ENCODE results near the gene OR10A6.

The OR10A6 gene

GRCh38 chr11:7931168-7931567 is at the start of gene OR10A6:
TSS of gene OR10A6 (minus strand) at chr11:7931268. CDS start at chr11:7928662, 2,606 bp downstream.
- FAIRE-seq, result no peak

GRCh38 chr11:7977232-7977917 is 46.3 kb upstream of the OR10A6 start:
- no peak for FAIRE-seq

- FAIRE-seq, result no peak
These were observed 43.6 kb upstream of the OR10A6 start for GRCh38 chr11:7974668-7975067.

- no peak for FAIRE-seq
These were observed 41.9 kb upstream of the OR10A6 start for GRCh38 chr11:7973011-7973410.

GRCh38 chr11:7971846-7972245 is 40.8 kb upstream of the OR10A6 start:
- FAIRE-seq, result no peak

GRCh38 chr11:7969756-7970646 is 38.9 kb upstream of the OR10A6 start:
- no peak for FAIRE-seq

- FAIRE-seq, result no peak
These were observed 37.6 kb upstream of the OR10A6 start for GRCh38 chr11:7968686-7969085.

GRCh38 chr11:7967826-7968225 is 36.8 kb upstream of the OR10A6 start:
- FAIRE-seq, result no peak

GRCh38 chr11:7967097-7967496 is 36.0 kb upstream of the OR10A6 start:
- FAIRE-seq, result no peak

GRCh38 chr11:7965386-7965785 is 34.3 kb upstream of the OR10A6 start, which contains the start of gene NLRP10:
TSS of gene NLRP10 (minus strand) at chr11:7965447. CDS start at chr11:7963495, 1,952 bp downstream.
- FAIRE-seq, result no peak

- no peak for FAIRE-seq
These were observed 33.8 kb upstream of the OR10A6 start for GRCh38 chr11:7964873-7965272.

GRCh38 chr11:7964261-7964660 is 33.2 kb upstream of the OR10A6 start:
- FAIRE-seq, result no peak

- no peak for FAIRE-seq
These were observed 24.1 kb upstream of the OR10A6 start for GRCh38 chr11:7955191-7955590.

- FAIRE-seq, result no peak
These were observed 18.9 kb upstream of the OR10A6 start for GRCh38 chr11:7949934-7950333.

- FAIRE-seq, result no peak
These were observed 13.1 kb upstream of the OR10A6 start for GRCh38 chr11:7944123-7944522.

- FAIRE-seq, result no peak
These were observed 10.5 kb upstream of the OR10A6 start, which contains the start of gene OR10A3 for GRCh38 chr11:7941608-7942007. TSS of gene OR10A3 (minus strand) at chr11:7941708. CDS start at chr11:7939520, 2,188 bp downstream.

GRCh38 chr11:7941146-7941545 is 10.1 kb upstream of the OR10A6 start:
- no peak for FAIRE-seq

GRCh38 chr11:7936615-7937014 is 5.5 kb upstream of the OR10A6 start:
- FAIRE-seq, result no peak

- FAIRE-seq, result no peak
These were observed 3.4 kb downstream of the OR10A6 start for GRCh38 chr11:7927635-7928034.

- FAIRE-seq, result no peak
These were observed 6.5 kb downstream of the OR10A6 start for GRCh38 chr11:7924536-7924935.

- FAIRE-seq, result no peak
These were observed 12.9 kb downstream of the OR10A6 start for GRCh38 chr11:7918141-7918540.

GRCh38 chr11:7911011-7911410 is 20.1 kb downstream of the OR10A6 start:
- no peak for FAIRE-seq

GRCh38 chr11:7910286-7910788 is 20.7 kb downstream of the OR10A6 start:
- no peak for FAIRE-seq
